Keratinocyte (primary cell): ENCODE data around the gene CHI3L2. TPM values are rescaled to one million over a fixed set of nuclear protein-coding genes. Genes with fewer than 3 reads are reported as not detected.

ENCODE experiments used
- DNase-seq: peaks from one replicate; pipeline ENCODE4 v3.0.0-alpha.2; 2011; ENCODE audit warnings: low read depth, missing footprints, low spot score
- FAIRE-seq: peaks from 2 replicates; lab custom pipeline; 2011; peaks lifted over from hg19 to GRCh38; lab: Jason Lieb, UNC
- H2AFZ ChIP-seq: 2 replicates; pipeline ENCODE4 v1.6.0; 2012; ENCODE audit warnings: low read length, control low read depth, inconsistent platforms; ENCODE audit not compliant: control insufficient read depth
- H3K27ac ChIP-seq: 2 replicates; pipeline ENCODE4 v1.5.1; 2011; ENCODE audit warnings: low read length; ENCODE audit not compliant: control insufficient read depth, insufficient read depth
- H3K27me3 ChIP-seq: 3 replicates; pipeline ENCODE4 v1.6.0; 2011; ENCODE audit warnings: low read length; ENCODE audit not compliant: control insufficient read depth, insufficient read depth; ENCODE audit errors: extremely low read depth
- H3K36me3 ChIP-seq, 2 experiments: 2 replicates in 1 of 2; 3 replicates in 1 of 2; pipeline ENCODE4 v1.5.1; 2011; ENCODE audit warnings: low read length in 2 of 2, mild to moderate bottlenecking in 1 of 2; ENCODE audit not compliant: control insufficient read depth in 2 of 2, insufficient read depth in 2 of 2; ENCODE audit errors: extremely low read depth in 1 of 2
- H3K4me1 ChIP-seq: 3 replicates; pipeline ENCODE4 v1.5.1; 2011; ENCODE audit warnings: low read length; ENCODE audit not compliant: control insufficient read depth, insufficient read depth; ENCODE audit errors: extremely low read depth
- H3K4me2 ChIP-seq: 3 replicates; pipeline ENCODE4 v1.6.0; 2011; ENCODE audit warnings: low read depth, low read length; ENCODE audit not compliant: control insufficient read depth, insufficient read depth; ENCODE audit errors: extremely low read depth
- H3K4me3 ChIP-seq, 3 experiments: fragments of 200-600 bp in 1 of 3; sonication (generic) in 1 of 3; 2 replicates in 2 of 3; 3 replicates in 1 of 3; pipeline ENCODE4 v1.5.1; 2011 to 2016; ENCODE audit warnings: low read length in 3 of 3, mild to moderate bottlenecking in 3 of 3, control low read depth in 2 of 3, inconsistent platforms in 1 of 3, low read depth in 1 of 3, mixed read lengths in 1 of 3, mixed run types in 1 of 3, moderate library complexity in 1 of 3; ENCODE audit not compliant: control insufficient read depth in 2 of 3, insufficient read depth in 2 of 3; ENCODE audit errors: extremely low read depth in 1 of 3
- H3K79me2 ChIP-seq: 2 replicates; pipeline ENCODE4 v1.6.0; 2012; ENCODE audit warnings: low read length; ENCODE audit not compliant: control insufficient read depth, insufficient read depth
- H3K9ac ChIP-seq: 3 replicates; pipeline ENCODE4 v1.6.0; 2011; ENCODE audit warnings: low read length; ENCODE audit not compliant: control insufficient read depth, insufficient read depth; ENCODE audit errors: extremely low read depth
- H3K9me1 ChIP-seq: 3 replicates; pipeline ENCODE4 v1.6.0; 2011; ENCODE audit warnings: low read length; ENCODE audit not compliant: control insufficient read depth, insufficient read depth; ENCODE audit errors: extremely low read depth
- H3K9me3 ChIP-seq: 2 replicates; pipeline ENCODE4 v1.5.1; 2012; ENCODE audit warnings: low read depth, low read length; ENCODE audit not compliant: control insufficient read depth
- H4K20me1 ChIP-seq: 3 replicates; pipeline ENCODE4 v1.6.0; 2011; ENCODE audit warnings: low read length; ENCODE audit not compliant: control insufficient read depth, insufficient read depth; ENCODE audit errors: extremely low read depth
- EZH2 ChIP-seq: IDR thresholded peaks from one replicate; pipeline ENCODE4 v1.6.1; 2012; ENCODE audit warnings: inconsistent platforms, mild to moderate bottlenecking, low read length, moderate library complexity
- dilution Hi-C: fragments of 300-500 bp; cut with MboI; formaldehyde crosslinking; loops from one replicate; pipeline ENCODE4 v1.7.0; 2020; ENCODE audit warnings: low sequenced_read_pairs; ENCODE audit not compliant: extremely low pct_ligation_motif_present
- polyA plus RNA-seq, 5 experiments: library from polyadenylated mRNA; depleted of rRNA in 3 of 5; stranded (reverse) in 3 of 5; stranded (forward) in 1 of 5; unstranded in 1 of 5; fragments of >200 nt; gene quantifications; 1 replicate in 1 of 5; 2 replicates in 3 of 5; 3 replicates in 1 of 5; pipeline versions ENCODE4 v1.2.1 to v1.2.3, GENCODE V29; 2011 to 2012; ENCODE audit warnings: missing spikeins in 2 of 5, low read depth in 1 of 5, low replicate concordance in 1 of 5
- small RNA-seq, 3 experiments: library from RNA; depleted of rRNA; stranded (forward); fragments of <200 nt; gene quantifications; one replicate each; pipeline ENCODE3, GENCODE V24; 2012; ENCODE audit warnings: low read depth in 3 of 3, low replicate concordance in 1 of 3; ENCODE audit not compliant: insufficient read length in 3 of 3
- TF ChIP-seq, protein P1 (sequence below), 3 experiments: IDR thresholded peaks in 1 of 3; conservative IDR thresholded peaks in 1 of 3; optimal IDR thresholded peaks in 1 of 3; 2 replicates in 2 of 3; 3 replicates in 1 of 3; pipeline versions ENCODE3 to v1.5.1; 2011; ENCODE audit warnings: low read length in 3 of 3, mild to moderate bottlenecking in 3 of 3, moderate library complexity in 2 of 3, control low read depth in 1 of 3, inconsistent platforms in 1 of 3; ENCODE audit not compliant: insufficient read depth in 2 of 3; ENCODE audit errors: extremely low read depth in 1 of 3

Gene CHI3L2
- polyA plus RNA-seq, 1 donor (not counting 4 experiments of a cell fraction or from before 2014, with no cell fraction given): 2.5 TPM

DNA sequence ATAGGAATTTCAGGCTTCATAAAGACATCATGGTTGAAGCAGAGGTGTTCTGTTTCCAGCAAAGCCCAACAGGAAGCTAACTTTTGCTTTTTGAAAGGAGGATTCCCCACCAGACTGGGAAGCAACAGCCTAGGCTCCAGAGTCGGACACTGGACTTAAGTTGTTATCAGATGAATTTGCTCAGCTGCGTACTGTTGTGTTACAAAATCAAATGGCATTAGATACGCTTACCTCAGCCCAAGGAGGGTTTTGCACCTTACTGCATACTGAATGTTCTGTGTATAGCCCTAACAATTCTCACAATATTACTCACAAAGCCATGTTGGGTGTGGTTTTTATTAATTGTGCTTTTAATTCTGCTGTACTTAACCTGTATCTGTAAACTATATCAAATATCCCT lies 62.6 kb downstream of the CHI3L2 start:
- dilution Hi-C loops: no loop called here
- no peak for TF ChIP-seq EZH2
- TF ChIP-seq, protein P1, sequence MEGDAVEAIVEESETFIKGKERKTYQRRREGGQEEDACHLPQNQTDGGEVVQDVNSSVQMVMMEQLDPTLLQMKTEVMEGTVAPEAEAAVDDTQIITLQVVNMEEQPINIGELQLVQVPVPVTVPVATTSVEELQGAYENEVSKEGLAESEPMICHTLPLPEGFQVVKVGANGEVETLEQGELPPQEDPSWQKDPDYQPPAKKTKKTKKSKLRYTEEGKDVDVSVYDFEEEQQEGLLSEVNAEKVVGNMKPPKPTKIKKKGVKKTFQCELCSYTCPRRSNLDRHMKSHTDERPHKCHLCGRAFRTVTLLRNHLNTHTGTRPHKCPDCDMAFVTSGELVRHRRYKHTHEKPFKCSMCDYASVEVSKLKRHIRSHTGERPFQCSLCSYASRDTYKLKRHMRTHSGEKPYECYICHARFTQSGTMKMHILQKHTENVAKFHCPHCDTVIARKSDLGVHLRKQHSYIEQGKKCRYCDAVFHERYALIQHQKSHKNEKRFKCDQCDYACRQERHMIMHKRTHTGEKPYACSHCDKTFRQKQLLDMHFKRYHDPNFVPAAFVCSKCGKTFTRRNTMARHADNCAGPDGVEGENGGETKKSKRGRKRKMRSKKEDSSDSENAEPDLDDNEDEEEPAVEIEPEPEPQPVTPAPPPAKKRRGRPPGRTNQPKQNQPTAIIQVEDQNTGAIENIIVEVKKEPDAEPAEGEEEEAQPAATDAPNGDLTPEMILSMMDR (optimal IDR thresholded peaks at IDR 0.05 in 1 of 3, IDR thresholded peaks at IDR 0.05 in 1 of 3, conservative IDR thresholded peaks at IDR 0.05 in 1 of 3; ENCODE audit: extremely low read depth in 1 of 3, insufficient read depth in 2 of 3, low read length in 3 of 3): no peak

DNA sequence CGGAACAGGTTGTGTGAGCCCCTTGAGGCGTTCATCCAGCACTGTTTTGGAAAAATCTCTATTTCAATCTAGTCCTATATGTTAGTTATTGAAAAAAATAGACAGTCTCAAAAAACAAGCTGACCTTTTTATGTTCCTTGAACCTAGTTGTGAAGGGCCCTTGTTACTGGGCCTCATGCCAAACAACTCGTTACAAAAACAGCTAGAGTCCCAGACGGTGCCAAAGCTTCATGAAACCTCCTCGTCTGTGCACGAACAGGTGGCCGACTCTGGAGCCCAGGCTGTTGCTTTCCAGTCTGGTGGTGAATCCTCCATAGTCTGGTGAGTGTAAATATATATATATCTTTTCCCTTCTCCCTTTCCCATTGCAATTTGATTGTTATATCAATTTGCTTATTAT lies 63.1 kb downstream of the CHI3L2 start, which contains the start of gene CHIA:
Gene CHIA, plus strand, starts transcription at position 222 of the 400 bp plus-strand sequence. CDS start 19,617 bp downstream, outside the sequence.
- H3K4me3 ChIP-seq: no peak within 1 kb of the TSS
- H3K79me2 ChIP-seq: no peaks in the 10 kb centered on the region
- H3K4me1 ChIP-seq: no peaks in the 10 kb centered on the region
- no peaks in the 10 kb centered on the region for H3K9me3 ChIP-seq
- dilution Hi-C loops: no loop called here
- no peak within 1 kb of the TSS for H3K4me2 ChIP-seq
- no peak for TF ChIP-seq EZH2
- TF ChIP-seq, protein P1 (optimal IDR thresholded peaks at IDR 0.05 in 1 of 3, IDR thresholded peaks at IDR 0.05 in 1 of 3, conservative IDR thresholded peaks at IDR 0.05 in 1 of 3; ENCODE audit: extremely low read depth in 1 of 3, insufficient read depth in 2 of 3, low read length in 3 of 3): no peak
- DNase-seq (no peak), FAIRE-seq (no peak)
- no peak within 1 kb of the TSS for H3K27ac ChIP-seq
- no peaks in the 10 kb centered on the region for H3K36me3 ChIP-seq
- H3K9me1 ChIP-seq: no peaks in the 10 kb centered on the region
- H3K27me3 ChIP-seq: peaks cover 1% of the 10 kb centered on the region
- H3K9ac ChIP-seq: no peak within 1 kb of the TSS
- no peak within 1 kb of the TSS for H2AFZ ChIP-seq
- H4K20me1 ChIP-seq: no peaks in the 10 kb centered on the region

More for the DNA sequence above, 62.6 kb downstream of the CHI3L2 start:
- Histone ChIP-seq H3K4me1 (no peaks in the 10 kb centered on the region), H3K9ac (no peak overlapping the region), H4K20me1 (no peaks in the 10 kb centered on the region), H3K79me2 (no peaks in the 10 kb centered on the region), H3K27me3 (peaks cover 2% of the 10 kb centered on the region), H3K4me2 (no peak overlapping the region), H3K27ac (no peak overlapping the region), H3K36me3 (no peaks in the 10 kb centered on the region), H3K9me1 (no peaks in the 10 kb centered on the region), H2AFZ (no peak overlapping the region), H3K9me3 (no peaks in the 10 kb centered on the region), H3K4me3 (no peak overlapping the region)
- DNase-seq: no peak
- FAIRE-seq: no peak

Small RNA genes lying within 50 kb of the gene (small RNA-seq; reads per million reads assigned to genes)
- gene AL355816.1: 0 reads per million in 3 experiments

Other genes with a start within 250 kb of the CHI3L2 start
- 50.7 to 118 TPM (median 117 TPM) in 3 replicates for gene DRAM2, start 87.6 kb upstream of the CHI3L2 start, polyA plus RNA-seq
- 27.3 to 65.2 TPM (median 50.0 TPM) in 3 replicates for gene CEPT1, start 87.5 kb upstream of the CHI3L2 start, polyA plus RNA-seq
- gene DENND2D, start 27.1 kb upstream of the CHI3L2 start, polyA plus RNA-seq: 5.3 to 8.9 TPM (median 7.8 TPM) in 3 replicates
- gene CHIA, start 63.1 kb downstream of the CHI3L2 start, polyA plus RNA-seq: not detected in 3 replicates
- gene OVGP1, start 200.0 kb downstream of the CHI3L2 start, polyA plus RNA-seq: 0.35 to 1.8 TPM (median 0.60 TPM) in 3 replicates
- 91.5 to 171 TPM (median 110 TPM) in 3 replicates for gene WDR77, start 221.5 kb downstream of the CHI3L2 start, polyA plus RNA-seq
- 360 to 539 TPM (median 395 TPM) in 3 replicates for gene ATP5PB, start 221.8 kb downstream of the CHI3L2 start, polyA plus RNA-seq
- 0.10 to 0.24 TPM (median 0.21 TPM) in 3 replicates for gene C1orf162, start 246.3 kb downstream of the CHI3L2 start, polyA plus RNA-seq